Heart left ventricle (tissue), 16 donors: ENCODE data around the gene SLC38A10. TPM values are rescaled to one million over a fixed set of nuclear protein-coding genes. Genes with fewer than 3 reads are reported as not detected.

Experiments used
- ATAC-seq, 4 donors: fragments of 200-7000 bp; cut with Tn5 transposase; one replicate each; pipeline ENCODE4 v1.9.1; 2020 to 2022; ENCODE audit warnings: moderate library complexity in 4 of 4, mild to moderate bottlenecking in 3 of 4, moderate number of reproducible peaks in 1 of 4
- DNase-seq, 5 donors: peaks; one replicate each; pipeline ENCODE4 v3.0.0-alpha.2; 2020
- H3K27ac ChIP-seq, 12 donors: fragments of 200-600 bp; sonication (generic) in 4 of 12; one replicate each; pipeline versions ENCODE4 v1.5.0 to v1.8.0; 2016 to 2022; ENCODE audit warnings: mild to moderate bottlenecking in 2 of 12
- H3K27me3 ChIP-seq, 9 donors: fragments of 200-600 bp; sonication (generic) in 2 of 9; one replicate each; pipeline versions ENCODE4 v1.5.1 to v1.8.0; 2016 to 2022; ENCODE audit warnings: mild to moderate bottlenecking in 3 of 9
- H3K36me3 ChIP-seq, 9 donors: fragments of 200-600 bp; sonication (generic) in 2 of 9; one replicate each; pipeline versions ENCODE4 v1.5.0 to v1.8.0; 2018 to 2022; ENCODE audit warnings: mild to moderate bottlenecking in 2 of 9
- H3K4me1 ChIP-seq, 12 donors: fragments of 200-600 bp; sonication (generic) in 4 of 12; one replicate each; pipeline versions ENCODE4 v1.5.0 to v1.8.0; 2016 to 2022; ENCODE audit warnings: mild to moderate bottlenecking in 3 of 12
- H3K4me3 ChIP-seq, 12 donors: fragments of 200-600 bp; sonication (generic) in 4 of 12; one replicate each; pipeline versions ENCODE4 v1.5.0 to v1.8.0; 2017 to 2022; ENCODE audit warnings: mild to moderate bottlenecking in 9 of 12, moderate library complexity in 4 of 12
- H3K9me3 ChIP-seq, 12 donors: fragments of 200-600 bp; sonication (generic) in 4 of 12; one replicate each; pipeline versions ENCODE4 v1.5.0 to v1.8.0; 2016 to 2022; ENCODE audit warnings: mild to moderate bottlenecking in 1 of 12
- POLR2A ChIP-seq, 2 donors: fragments of 450-650 bp; IDR thresholded peaks; one replicate each; pipeline ENCODE4 v1.6.1; 2017; ENCODE audit warnings: antibody characterized with exemption in 2 of 2, mild to moderate bottlenecking in 2 of 2, moderate library complexity in 2 of 2
- WGBS, 4 donors: extraction: QIAGEN DNeasy Blood & Tissue Kit in 2 of 4; methylation state at CpG; one replicate each; pipeline versions ENCODE4 v1.1.5 to v1.1.7; 2013 to 2018; 5-methylcytosine and 5-hydroxymethylcytosine counted together
- intact Hi-C, 10 donors: fragments of 100-400 bp; cut with DNase I; formaldehyde crosslinking; loops; one replicate each; pipeline versions ENCODE4 v1.11.1 to v1.14.2; 2022
- polyA plus RNA-seq, 2 donors: library from polyadenylated mRNA; stranded (reverse); fragments of 200-250 nt; gene quantifications; one replicate each; pipeline ENCODE4 v1.2.3, GENCODE V29; 2013
- total RNA-seq, 9 donors: library from RNA; depleted of rRNA in 2 of 9; stranded (reverse); fragments of >200 nt in 2 of 9; fragmentation: NEBNext Ultra II Directional in 3 of 9; extraction: Animal tissue kit (Norgen Biotek cat#: 25700) in 3 of 9; gene quantifications; one replicate each; pipeline versions ENCODE4 v1.1.0 to v1.2.4, GENCODE V29; 2016 to 2023
- TF ChIP-seq, protein P1 (sequence below), 12 donors: fragments of 200-600 bp; sonication (generic) in 4 of 12; IDR thresholded peaks; one replicate each; pipeline versions ENCODE4 v1.5.0 to v1.8.0; 2018 to 2022; ENCODE audit warnings: antibody characterized with exemption in 12 of 12, mild to moderate bottlenecking in 5 of 12
- donor health status: ischemic (EF 13 %, LVEDD 7.1; RV severe dilation, severe dysfunction).
- donor health status: healthy with polysubstance abuse.
- donor health status: DM: no; HTN: yes; CAD: no.
- donor health status: DM: no; HTN: no; CAD: no.
- donor health status: ischemic (EF 25% LVEDD 6.9; RV normal size, moderate dysfunction).
- donor health status: ischemic (EF 25% LVEDD 5.7; RV mildly dilated, moderate dysfunction).
- donor health status: healthy.
- donor health status: DM: yes; HTN: yes; CAD: no.
- donor health status: ischemic (EF 35%, LVEDD 5.7; RV mildly dilated, moderate dysfunction).
- donor health status: nonischemic (EF 11% LVEDD 7.7; RV severe dilation, severe dysfunction).
- donor health status: DM: yes; HTN: yes; CAD: no.
- donor health status: PGD.
- donor health status: ischemic (EF 29% LVEDD 5.4; RV normal size, mild dysfunction).
- donor health status: nonischemic (EF 23%, LVEDD 6.1; RV moderate dilation, normal function).

Gene SLC38A10
- total and polyA plus RNA-seq, 11 donors = 27.4 to 67.7 (median 46.7) TPM

DNA sequence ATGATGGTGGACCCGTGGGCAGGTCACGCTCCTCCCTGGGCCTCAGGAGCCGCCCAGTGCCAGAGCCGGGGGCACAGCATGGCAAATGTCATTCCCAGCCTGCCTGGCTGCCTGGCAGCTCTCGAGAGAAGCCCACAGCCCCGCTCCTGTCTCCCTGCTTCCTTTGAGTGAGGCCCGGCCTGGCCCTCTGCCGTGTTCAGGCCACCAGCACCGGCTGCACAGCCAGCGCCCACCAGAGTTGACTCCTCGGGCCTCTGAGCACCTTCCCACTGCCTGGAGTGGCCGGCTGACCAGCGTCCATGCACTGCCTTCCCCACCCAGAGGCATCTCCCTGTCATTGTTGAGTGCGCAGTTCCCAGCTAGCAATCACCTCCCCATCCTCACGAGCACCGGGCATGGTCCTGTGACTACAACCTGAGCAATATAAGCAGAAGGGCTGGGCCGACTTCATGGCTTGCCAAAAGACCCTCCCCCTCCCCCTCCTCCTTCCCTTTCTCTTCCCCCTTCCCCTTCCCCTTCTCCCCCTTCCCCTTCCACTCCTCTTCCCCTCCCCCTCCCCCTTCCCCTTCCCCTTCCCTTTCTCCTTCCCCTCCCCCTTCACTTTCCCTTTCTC, 11.9 kb upstream of the SLC38A10 start:
- Histone ChIP-seq H3K9me3 (no peaks in the 10 kb centered on the region), H3K36me3 (no peaks in the 10 kb centered on the region), H3K4me3 (no peak overlapping the region), H3K4me1 (peaks cover 4 to 37% (median 17%) of the 10 kb centered on the region in 12 donors), H3K27me3 (no peaks in the 10 kb centered on the region), H3K27ac (no peak overlapping the region)
- ATAC-seq = no peak
- intact Hi-C loops = loop anchor here in 2 of 10 donors (5.0 to 10.0 kb wide), 2 partner anchors 78 to 80 kb away; no protein-coding TSS in a partner anchor
- WGBS, 4 donors = 78 to 83% (median 81%) methylated on average over 17 of the region's 17 CpGs
- DNase-seq = no peak
- TF ChIP-seq POLR2A (IDR thresholded peaks at IDR 0.05) = no peak
- TF ChIP-seq, protein P1, sequence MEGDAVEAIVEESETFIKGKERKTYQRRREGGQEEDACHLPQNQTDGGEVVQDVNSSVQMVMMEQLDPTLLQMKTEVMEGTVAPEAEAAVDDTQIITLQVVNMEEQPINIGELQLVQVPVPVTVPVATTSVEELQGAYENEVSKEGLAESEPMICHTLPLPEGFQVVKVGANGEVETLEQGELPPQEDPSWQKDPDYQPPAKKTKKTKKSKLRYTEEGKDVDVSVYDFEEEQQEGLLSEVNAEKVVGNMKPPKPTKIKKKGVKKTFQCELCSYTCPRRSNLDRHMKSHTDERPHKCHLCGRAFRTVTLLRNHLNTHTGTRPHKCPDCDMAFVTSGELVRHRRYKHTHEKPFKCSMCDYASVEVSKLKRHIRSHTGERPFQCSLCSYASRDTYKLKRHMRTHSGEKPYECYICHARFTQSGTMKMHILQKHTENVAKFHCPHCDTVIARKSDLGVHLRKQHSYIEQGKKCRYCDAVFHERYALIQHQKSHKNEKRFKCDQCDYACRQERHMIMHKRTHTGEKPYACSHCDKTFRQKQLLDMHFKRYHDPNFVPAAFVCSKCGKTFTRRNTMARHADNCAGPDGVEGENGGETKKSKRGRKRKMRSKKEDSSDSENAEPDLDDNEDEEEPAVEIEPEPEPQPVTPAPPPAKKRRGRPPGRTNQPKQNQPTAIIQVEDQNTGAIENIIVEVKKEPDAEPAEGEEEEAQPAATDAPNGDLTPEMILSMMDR (IDR thresholded peaks at IDR 0.05) = no peak

DNA sequence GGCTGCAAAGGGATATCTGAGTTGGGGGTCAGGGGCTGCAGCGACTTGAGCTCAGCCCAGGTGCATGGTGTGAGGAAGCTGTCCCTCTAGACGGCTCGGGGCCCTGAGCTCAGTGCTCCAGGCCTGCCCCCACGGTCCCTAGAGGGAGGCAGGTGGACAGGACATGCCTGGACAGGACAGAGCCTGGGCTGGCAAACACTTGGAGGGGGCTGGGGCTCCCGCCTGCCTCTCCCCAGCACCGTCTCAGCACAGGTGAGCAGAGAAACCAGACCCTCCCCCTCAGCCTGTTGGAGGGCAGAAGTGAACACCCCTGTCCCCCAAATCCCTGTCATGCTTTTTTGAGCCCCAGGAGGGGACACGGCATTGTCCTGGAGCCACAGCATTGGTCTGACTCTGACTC, 11.4 kb upstream of the SLC38A10 start:
- Histone ChIP-seq H3K4me3 (no peak overlapping the region), H3K4me1 (peaks cover 4 to 42% (median 17%) of the 10 kb centered on the region in 12 donors), H3K36me3 (no peaks in the 10 kb centered on the region), H3K27me3 (no peaks in the 10 kb centered on the region), H3K27ac (no peak overlapping the region), H3K9me3 (no peaks in the 10 kb centered on the region)
- ATAC-seq (no peak), DNase-seq (no peak)
- 87 to 100% (median 92%) methylated on average over 1 to 7 of the region's 7 CpGs for WGBS, 4 donors
- TF ChIP-seq, protein P1 (IDR thresholded peaks at IDR 0.05) = no peak
- no peak for TF ChIP-seq POLR2A (IDR thresholded peaks at IDR 0.05)
- intact Hi-C loops = loop anchor here in 2 of 10 donors (5.0 to 10.0 kb wide), 2 partner anchors 78 to 81 kb away; no protein-coding TSS in a partner anchor

DNA sequence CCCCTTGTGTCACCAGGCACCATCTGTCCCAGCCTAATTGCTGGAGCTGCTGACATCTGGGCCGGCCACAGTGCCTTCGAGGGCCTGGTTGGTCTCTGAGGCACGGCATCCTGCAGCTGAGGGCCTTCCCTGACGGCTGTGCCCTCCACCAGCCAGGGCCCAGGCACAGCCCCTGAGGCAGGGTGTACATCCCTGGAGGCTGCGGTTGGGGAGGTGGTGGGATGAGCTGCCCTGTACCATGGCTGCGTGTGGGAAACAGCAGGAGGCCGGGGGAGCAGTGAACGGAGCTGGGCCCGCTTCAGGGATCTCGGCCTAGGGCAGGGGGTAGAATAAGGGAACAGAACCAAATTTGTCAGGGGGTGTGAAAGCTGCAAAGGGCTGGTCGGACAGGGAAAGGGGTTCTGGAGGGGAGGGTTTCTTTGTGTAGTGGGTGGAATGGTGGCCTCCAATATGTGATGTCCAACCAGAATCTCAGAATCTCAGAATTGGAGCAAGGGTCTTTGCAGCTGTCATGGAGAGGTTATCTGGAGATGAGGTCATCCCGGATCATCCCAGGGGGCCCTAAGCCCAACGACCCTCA, 10.0 kb upstream of the SLC38A10 start:
- ATAC-seq = no peak
- no peaks in the 10 kb centered on the region for H3K9me3 ChIP-seq
- no peak overlapping the region for H3K27ac ChIP-seq
- 87% methylated on average over 13 of the region's 13 CpGs for WGBS, 4 donors
- H3K4me1 ChIP-seq = peaks cover 4 to 38% (median 17%) of the 10 kb centered on the region in 12 donors
- no peak overlapping the region for H3K4me3 ChIP-seq
- H3K36me3 ChIP-seq = no peaks in the 10 kb centered on the region
- no peaks in the 10 kb centered on the region for H3K27me3 ChIP-seq
- intact Hi-C loops = loop anchor here in 2 of 10 donors (5.0 to 10.0 kb wide), 2 partner anchors 80 to 82 kb away; no protein-coding TSS in a partner anchor
- no peak for DNase-seq
- no peak for TF ChIP-seq POLR2A (IDR thresholded peaks at IDR 0.05)

DNA sequence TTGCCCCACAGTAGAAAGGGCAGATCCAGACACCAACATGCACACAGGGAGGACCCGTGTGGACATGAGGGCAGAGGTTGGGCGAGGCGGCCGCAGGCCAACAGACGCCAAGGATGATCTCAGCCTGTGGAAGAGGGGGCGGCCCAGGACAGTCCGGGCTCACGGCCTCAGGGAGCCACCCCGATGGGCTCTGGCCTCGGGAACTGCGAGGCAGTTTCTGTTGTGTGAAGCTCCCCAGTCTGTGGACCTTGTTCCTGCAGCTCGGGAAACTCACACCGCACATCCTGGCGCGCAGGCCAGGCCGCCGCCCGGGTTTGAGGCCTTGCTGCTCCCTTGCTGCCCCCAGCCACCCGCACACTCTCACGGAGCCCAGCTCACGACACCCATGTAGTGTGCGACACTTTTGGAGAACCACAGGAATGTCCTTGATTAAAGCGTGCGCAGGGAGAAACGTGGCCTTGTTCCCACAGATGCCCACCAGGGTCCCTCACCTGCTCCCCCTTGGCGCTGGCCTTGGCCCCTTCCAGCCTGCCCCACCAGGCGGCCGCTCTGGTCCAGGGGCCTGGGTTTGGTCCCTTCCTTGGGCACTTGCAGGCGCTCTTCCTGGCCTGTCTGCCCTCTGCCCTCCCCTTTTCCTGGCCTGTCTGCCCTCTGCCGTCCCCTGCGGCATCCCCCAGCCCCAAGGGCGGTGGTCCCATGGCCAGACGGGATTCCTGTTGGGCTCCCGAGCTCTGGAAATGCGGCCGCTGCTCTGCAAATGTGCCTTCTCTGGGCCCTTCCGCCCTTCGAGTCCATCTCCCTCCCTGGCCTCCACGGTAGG, 9.3 kb upstream of the SLC38A10 start:
- Histone ChIP-seq H3K4me1 (peaks cover 0 to 31% (median 10%) of the 10 kb centered on the region in 12 donors), H3K36me3 (no peaks in the 10 kb centered on the region), H3K9me3 (no peaks in the 10 kb centered on the region), H3K4me3 (no peak overlapping the region), H3K27ac (no peak overlapping the region), H3K27me3 (no peaks in the 10 kb centered on the region)
- TF ChIP-seq POLR2A (IDR thresholded peaks at IDR 0.05) = no peak
- TF ChIP-seq, protein P1 (IDR thresholded peaks at IDR 0.05) = no peak
- intact Hi-C loops = loop anchor here in 2 of 10 donors (5.0 to 10.0 kb wide), 2 partner anchors 80 to 83 kb away; no protein-coding TSS in a partner anchor
- ATAC-seq (no peak), DNase-seq (no peak)
- 84 to 93% (median 88%) methylated on average over 35 to 39 of the region's 39 CpGs for WGBS, 4 donors
